Liver (tissue), 9 donors: ENCODE data around the gene CNTN3. TPM values are rescaled to one million over a fixed set of nuclear protein-coding genes. Genes with fewer than 3 reads are reported as not detected.

ENCODE experiments used
- DNase-seq: peaks from one replicate; pipeline ENCODE4 v3.0.0-alpha.2; 2017; ENCODE audit warnings: low spot score
- H3K27ac ChIP-seq, 2 donors: one replicate each; pipeline ENCODE4 v1.7.0; 2013; ENCODE audit warnings: inconsistent platforms in 2 of 2, low read length in 2 of 2, control low read depth in 1 of 2, low read depth in 1 of 2, mild to moderate bottlenecking in 1 of 2
- H3K27me3 ChIP-seq, 4 donors: one replicate each; pipeline versions ENCODE4 v1.6.1 to v1.7.0; 2013; ENCODE audit warnings: low read length in 3 of 4, inconsistent platforms in 1 of 4, mild to moderate bottlenecking in 1 of 4, moderate library complexity in 1 of 4; ENCODE audit not compliant: control insufficient read depth in 4 of 4, insufficient read depth in 4 of 4
- H3K36me3 ChIP-seq, 4 donors: one replicate each; pipeline versions ENCODE4 v1.6.1 to v1.7.0; 2013; ENCODE audit warnings: low read length in 3 of 4, mild to moderate bottlenecking in 3 of 4, low read depth in 1 of 4, moderate library complexity in 1 of 4; ENCODE audit not compliant: control insufficient read depth in 4 of 4, insufficient read depth in 3 of 4
- H3K4me1 ChIP-seq, 4 donors: one replicate each; pipeline versions ENCODE4 v1.6.1 to v1.7.0; 2013; ENCODE audit warnings: low read length in 3 of 4, mild to moderate bottlenecking in 3 of 4, moderate library complexity in 1 of 4; ENCODE audit not compliant: control insufficient read depth in 4 of 4, insufficient read depth in 4 of 4
- H3K4me3 ChIP-seq, 3 donors: one replicate each; pipeline versions ENCODE4 v1.6.1 to v1.7.0; 2013; ENCODE audit warnings: low read length in 3 of 3, control low read depth in 1 of 3, low read depth in 1 of 3, mild to moderate bottlenecking in 1 of 3
- H3K9ac ChIP-seq, 2 donors: one replicate each; pipeline ENCODE4 v1.7.0; 2013; ENCODE audit warnings: low read length in 2 of 2, mild to moderate bottlenecking in 2 of 2, moderate library complexity in 2 of 2, control low read depth in 1 of 2, low read depth in 1 of 2
- H3K9me3 ChIP-seq, 4 donors: one replicate each; pipeline versions ENCODE4 v1.6.1 to v1.7.0; 2013; ENCODE audit warnings: low read length in 3 of 4; ENCODE audit not compliant: control insufficient read depth in 4 of 4
- ATF3 ChIP-seq: IDR thresholded peaks from 2 replicates; pipeline ENCODE4 v1.6.1; 2016; ENCODE audit warnings: antibody characterized with exemption
- CTCF ChIP-seq: fragments of 150-350 bp; IDR thresholded peaks from 2 replicates; pipeline ENCODE4 v1.5.1; 2017; ENCODE audit warnings: improper control_type of control experiment, low read depth, low read length; ENCODE audit not compliant: missing input control
- EGR1 ChIP-seq, 2 donors: IDR thresholded peaks; 2 replicates each; pipeline ENCODE4 v1.6.1; 2016 to 2018; ENCODE audit warnings: antibody characterized with exemption in 2 of 2, low read depth in 2 of 2
- FOXA1 ChIP-seq: IDR thresholded peaks from 2 replicates; pipeline ENCODE4 v1.6.1; 2016; ENCODE audit warnings: antibody characterized with exemption
- FOXA2 ChIP-seq: IDR thresholded peaks from 2 replicates; pipeline ENCODE4 v1.6.1; 2016; ENCODE audit warnings: antibody characterized with exemption
- GABPA ChIP-seq, 2 donors: IDR thresholded peaks in 1 of 2; conservative IDR thresholded peaks in 1 of 2; 2 replicates each; pipeline ENCODE4 v1.6.1; 2016; ENCODE audit warnings: antibody characterized with exemption in 2 of 2, mild to moderate bottlenecking in 1 of 2, moderate library complexity in 1 of 2
- HNF4A ChIP-seq, 2 donors: conservative IDR thresholded peaks; 2 replicates each; pipeline ENCODE4 v1.6.1; 2016; ENCODE audit warnings: antibody characterized with exemption in 2 of 2, mild to moderate bottlenecking in 2 of 2
- HNF4G ChIP-seq: IDR thresholded peaks from 2 replicates; pipeline ENCODE4 v1.6.1; 2016; ENCODE audit warnings: antibody characterized with exemption
- JUND ChIP-seq, 2 donors: IDR thresholded peaks; 2 replicates each; pipeline ENCODE4 v1.6.1; 2016; ENCODE audit warnings: antibody characterized with exemption in 2 of 2
- MAX ChIP-seq: IDR thresholded peaks from 2 replicates; pipeline ENCODE4 v1.6.1; 2016; ENCODE audit warnings: antibody characterized with exemption
- NR2F2 ChIP-seq: IDR thresholded peaks from 2 replicates; pipeline ENCODE4 v1.6.1; 2016; ENCODE audit warnings: antibody characterized with exemption
- RAD21 ChIP-seq, 2 donors: IDR thresholded peaks; 2 replicates each; pipeline ENCODE4 v1.6.1; 2016; ENCODE audit warnings: antibody characterized with exemption in 2 of 2, mild to moderate bottlenecking in 2 of 2
- REST ChIP-seq: IDR thresholded peaks from 2 replicates; pipeline ENCODE4 v1.6.1; 2016; ENCODE audit warnings: antibody characterized with exemption, mild to moderate bottlenecking
- RXRA ChIP-seq, 2 donors: IDR thresholded peaks; 2 replicates each; pipeline ENCODE4 v1.6.1; 2017 to 2018; ENCODE audit warnings: antibody characterized with exemption in 2 of 2, mild to moderate bottlenecking in 1 of 2
- SP1 ChIP-seq: IDR thresholded peaks from 2 replicates; pipeline ENCODE4 v1.6.1; 2018; ENCODE audit warnings: antibody characterized with exemption, mild to moderate bottlenecking
- TAF1 ChIP-seq: conservative IDR thresholded peaks from 2 replicates; pipeline ENCODE4 v1.6.1; 2016; ENCODE audit warnings: antibody characterized with exemption, mild to moderate bottlenecking
- YY1 ChIP-seq: IDR thresholded peaks from 2 replicates; pipeline ENCODE4 v1.6.1; 2016; ENCODE audit warnings: antibody characterized with exemption, mild to moderate bottlenecking
- ZBTB33 ChIP-seq: IDR thresholded peaks from 2 replicates; pipeline ENCODE4 v1.6.1; 2016; ENCODE audit warnings: antibody characterized with exemption
- WGBS: extraction: QIAGEN DNeasy Blood & Tissue Kit; methylation state at CpG from one replicate; pipeline ENCODE4 v1.1.7; 2013; 5-methylcytosine and 5-hydroxymethylcytosine counted together
- polyA plus RNA-seq, 2 donors: library from polyadenylated mRNA; stranded (reverse) in 1 of 2; unstranded in 1 of 2; fragments of 200-250 nt in 1 of 2; fragments of >200 nt in 1 of 2; fragmentation: Nextera tagmentation in 1 of 2; extraction: Ambion mirVana in 1 of 2; gene quantifications; one replicate each; pipeline versions ENCODE4 v1.2.1 to v1.2.3, GENCODE V29; 2013 to 2015
- total RNA-seq, 2 donors: library from RNA; depleted of rRNA; stranded (reverse); fragments of >200 nt; gene quantifications; one replicate each; pipeline ENCODE4 v1.2.3, GENCODE V29; 2014
- donor health status: healthy.
- donor health status: healthy.
- donor health status: healthy.
- donor health status: healthy.
- donor health status: healthy.

Gene CNTN3
- total and polyA plus RNA-seq, 4 donors: 0.09 to 1.0 (median 0.81) TPM

GRCh38 chr3:74593152-74593551 lies 21.3 kb downstream of the CNTN3 start:
- Histone ChIP-seq H3K4me3 (peak overlapping the region in 1 of 3 donors; percentile 11), H3K27me3 (no peaks in the 10 kb centered on the region), H3K9ac (no peak overlapping the region), H3K9me3 (no peaks in the 10 kb centered on the region), H3K4me1 (peaks cover 2 to 23% (median 4%) of the 10 kb centered on the region in 4 donors), H3K36me3 (no peaks in the 10 kb centered on the region), H3K27ac (peak overlapping the region; percentile 32 to 50)
- 32% methylated on average over 3 of the region's 3 CpGs for WGBS
- no peak for DNase-seq
- TF ChIP-seq HNF4A (conservative IDR thresholded peaks at IDR 0.05) (peak; percentile 33 to 60), GABPA (IDR thresholded peaks at IDR 0.05 in 1 of 2, conservative IDR thresholded peaks at IDR 0.05 in 1 of 2) (no peak), JUND (IDR thresholded peaks at IDR 0.05) (peak in 1 of 2 donors; percentile 23), NR2F2 (no peak), YY1 (peak; percentile 21), RXRA (IDR thresholded peaks at IDR 0.05) (peak in 1 of 2 donors; percentile 27)

- Histone ChIP-seq H3K36me3 (no peaks in the 10 kb centered on the region), H3K4me3 (no peak overlapping the region), H3K4me1 (peaks cover 2 to 23% (median 4%) of the 10 kb centered on the region in 4 donors), H3K27me3 (no peaks in the 10 kb centered on the region), H3K27ac (peak overlapping the region in 1 of 2 donors; percentile 42), H3K9ac (no peak overlapping the region), H3K9me3 (no peaks in the 10 kb centered on the region)
- no peak for DNase-seq
- 69% methylated on average over 2 of the region's 2 CpGs for WGBS
- TF ChIP-seq YY1 (no peak), JUND (IDR thresholded peaks at IDR 0.05) (no peak), NR2F2 (no peak), ZBTB33 (no peak), FOXA1 (no peak), CTCF (no peak), ATF3 (no peak), FOXA2 (no peak), TAF1 (no peak), EGR1 (IDR thresholded peaks at IDR 0.05; ENCODE audit: low read depth in 2 of 2) (no peak), GABPA (IDR thresholded peaks at IDR 0.05 in 1 of 2, conservative IDR thresholded peaks at IDR 0.05 in 1 of 2) (no peak), HNF4G (no peak), RXRA (IDR thresholded peaks at IDR 0.05) (no peak), SP1 (no peak), MAX (no peak), REST (no peak), RAD21 (IDR thresholded peaks at IDR 0.05) (no peak)
These were observed 22.1 kb downstream of the CNTN3 start for GRCh38 chr3:74592359-74592758.
